WTC11 (cell line): Measurements from ENCODE around the gene GLYR1. TPM values are rescaled to one million over a fixed set of nuclear protein-coding genes. Genes with fewer than 3 reads are reported as not detected.
A peak's percentile ranks its signal among the peaks of the same experiment; 100 is the strongest.

Source experiments
- ATAC-seq: fragments of 200-7000 bp; cut with Tn5 transposase; 2 replicates; pipeline ENCODE4 v1.10.0; 2021; ENCODE audit warnings: mild to moderate bottlenecking, moderate library complexity
- CTCF ChIA-PET: fragments of 300-600 bp; sonication (Branson Sonifier 250); formaldehyde crosslinking; loops from one replicate; lab custom pipeline; 2021; ENCODE audit warnings: antibody characterized with exemption; lab: Charles Lee
- POLR2A ChIA-PET: fragments of 350-600 bp; sonication (Branson Sonifier 250); formaldehyde crosslinking; loops from one replicate; lab custom pipeline; 2021; ENCODE audit warnings: antibody characterized with exemption; lab: Charles Lee
- DNase-seq: peaks from one replicate; pipeline ENCODE4 v3.0.0; 2021; ENCODE audit warnings: low spot score
- H3K27ac Mint-ChIP-seq: 2 replicates; pipeline ENCODE4 v1.8.0; 2021; ENCODE audit warnings: mixed read lengths
- H3K27me3 Mint-ChIP-seq: 2 replicates; pipeline ENCODE4 v1.8.0; 2021; ENCODE audit warnings: low read depth, mild to moderate bottlenecking, moderate library complexity, mixed read lengths
- H3K36me3 Mint-ChIP-seq: 2 replicates; pipeline ENCODE4 v1.8.0; 2021; ENCODE audit warnings: mixed read lengths
- H3K4me1 Mint-ChIP-seq: 2 replicates; pipeline ENCODE4 v1.8.0; 2022; ENCODE audit warnings: mixed read lengths
- H3K4me3 Mint-ChIP-seq: 2 replicates; pipeline ENCODE4 v1.8.0; 2021; ENCODE audit warnings: mild to moderate bottlenecking, moderate library complexity, mixed read lengths
- H3K9me3 Mint-ChIP-seq: 2 replicates; pipeline ENCODE4 v1.8.0; 2021; ENCODE audit warnings: mixed read lengths
- ARID4B ChIP-seq: sonication (generic); formaldehyde crosslinking; IDR thresholded peaks from 2 replicates; pipeline ENCODE4 v1.8.0; 2023; ENCODE audit warnings: missing genetic modification reagents, mild to moderate bottlenecking, borderline replicate concordance
- CBFB ChIP-seq: sonication (generic); formaldehyde crosslinking; IDR thresholded peaks from 2 replicates; pipeline ENCODE4 v1.8.1; 2022; ENCODE audit warnings: mild to moderate bottlenecking, low read depth, missing genetic modification reagents
- ESRRA ChIP-seq: sonication (generic); formaldehyde crosslinking; IDR thresholded peaks from 2 replicates; pipeline ENCODE4 v1.8.1; 2022; ENCODE audit warnings: mild to moderate bottlenecking, missing genetic modification reagents, borderline replicate concordance
- FOXJ3 ChIP-seq: sonication (generic); formaldehyde crosslinking; IDR thresholded peaks from 2 replicates; pipeline ENCODE4 v1.9.0; 2021; ENCODE audit warnings: missing genetic modification reagents, mild to moderate bottlenecking, borderline replicate concordance
- FOXP1 ChIP-seq: sonication (generic); formaldehyde crosslinking; IDR thresholded peaks from 2 replicates; pipeline ENCODE4 v1.8.0; 2022; ENCODE audit warnings: missing genetic modification reagents, mild to moderate bottlenecking, moderate library complexity, borderline replicate concordance
- GTF2I ChIP-seq: fragments of 250-450 bp; sonication (Bioruptor Pico); conservative IDR thresholded peaks from 2 replicates; pipeline ENCODE4 v1.4.0; 2021; ENCODE audit warnings: mild to moderate bottlenecking
- IRF1 ChIP-seq: sonication (generic); formaldehyde crosslinking; IDR thresholded peaks from 2 replicates; pipeline ENCODE4 v1.8.0; 2023; ENCODE audit warnings: missing genetic modification reagents
- MYBL2 ChIP-seq: sonication (generic); formaldehyde crosslinking; IDR thresholded peaks from 2 replicates; pipeline ENCODE4 v1.8.1; 2023; ENCODE audit warnings: mild to moderate bottlenecking, moderate library complexity, missing genetic modification reagents
- NFATC4 ChIP-seq: fragments of 250-450 bp; sonication (Bioruptor Pico); IDR thresholded peaks from 2 replicates; pipeline ENCODE4 v1.9.0; 2021; ENCODE audit warnings: mild to moderate bottlenecking
- NR1H2 ChIP-seq: sonication (generic); formaldehyde crosslinking; IDR thresholded peaks from 2 replicates; pipeline ENCODE4 v1.9.0; 2021; ENCODE audit warnings: mild to moderate bottlenecking, moderate library complexity, missing genetic modification reagents
- NR2C2 ChIP-seq: sonication (generic); formaldehyde crosslinking; IDR thresholded peaks from 2 replicates; pipeline ENCODE4 v1.8.0; 2022; ENCODE audit warnings: mild to moderate bottlenecking, missing genetic modification reagents
- SP1 ChIP-seq: sonication (generic); formaldehyde crosslinking; conservative IDR thresholded peaks from 2 replicates; pipeline ENCODE4 v1.8.1; 2022; ENCODE audit warnings: missing genetic modification reagents
- TEAD4 ChIP-seq: sonication (generic); formaldehyde crosslinking; IDR thresholded peaks from 2 replicates; pipeline ENCODE4 v1.8.0; 2022; ENCODE audit warnings: mild to moderate bottlenecking, missing genetic modification reagents
- ZBTB21 ChIP-seq: sonication (generic); formaldehyde crosslinking; IDR thresholded peaks from 2 replicates; pipeline ENCODE4 v1.8.1; 2023; ENCODE audit warnings: mild to moderate bottlenecking, missing genetic modification reagents, borderline replicate concordance
- ZNF512 ChIP-seq: sonication (generic); formaldehyde crosslinking; IDR thresholded peaks from 2 replicates; pipeline ENCODE4 v1.8.1; 2022; ENCODE audit warnings: missing genetic modification reagents, borderline replicate concordance
- total RNA-seq: library from RNA; stranded (reverse); gene quantifications from 3 replicates; pipeline ENCODE4 v1.2.3, GENCODE V29; 2021
- TF ChIP-seq, protein P1 (sequence below): sonication (generic); formaldehyde crosslinking; IDR thresholded peaks from 2 replicates; pipeline ENCODE4 v1.8.1; 2022; ENCODE audit warnings: low read depth, mild to moderate bottlenecking, moderate library complexity, missing genetic modification reagents, borderline replicate concordance
- TF ChIP-seq, protein P2 (sequence below): fragments of 250-450 bp; sonication (Bioruptor Pico); IDR thresholded peaks from 2 replicates; pipeline ENCODE4 v1.9.0; 2021; ENCODE audit warnings: mild to moderate bottlenecking

Gene GLYR1
- total RNA-seq, 1 experiment from 2014 or later: 103 TPM

- POLR2A ChIA-PET: no interaction called here
- H3K27me3 Mint-ChIP-seq: no peaks in the 10 kb centered on the region
- no peaks in the 10 kb centered on the region for H3K9me3 Mint-ChIP-seq
- no peak for TF ChIP-seq GTF2I (CRISPR knock-in tag)
- TF ChIP-seq, protein P1, sequence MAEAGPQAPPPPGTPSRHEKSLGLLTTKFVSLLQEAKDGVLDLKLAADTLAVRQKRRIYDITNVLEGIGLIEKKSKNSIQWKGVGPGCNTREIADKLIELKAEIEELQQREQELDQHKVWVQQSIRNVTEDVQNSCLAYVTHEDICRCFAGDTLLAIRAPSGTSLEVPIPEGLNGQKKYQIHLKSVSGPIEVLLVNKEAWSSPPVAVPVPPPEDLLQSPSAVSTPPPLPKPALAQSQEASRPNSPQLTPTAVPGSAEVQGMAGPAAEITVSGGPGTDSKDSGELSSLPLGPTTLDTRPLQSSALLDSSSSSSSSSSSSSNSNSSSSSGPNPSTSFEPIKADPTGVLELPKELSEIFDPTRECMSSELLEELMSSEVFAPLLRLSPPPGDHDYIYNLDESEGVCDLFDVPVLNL (CRISPR knock-in tag): no peak
- no peak for TF ChIP-seq CBFB (CRISPR knock-in tag)
- TF ChIP-seq ZBTB21: no peak
- no peak for TF ChIP-seq MYBL2 (CRISPR knock-in tag)
- TF ChIP-seq ZNF512 (CRISPR knock-in tag): no peak
- no peak for TF ChIP-seq ESRRA (CRISPR knock-in tag)
- no peak for TF ChIP-seq IRF1 (CRISPR knock-in tag)
- no peak for TF ChIP-seq NFATC4 (CRISPR knock-in tag)
- TF ChIP-seq ARID4B (CRISPR knock-in tag): no peak
- no peak for TF ChIP-seq FOXJ3
- TF ChIP-seq NR1H2 (CRISPR knock-in tag): no peak
- no peak for TF ChIP-seq FOXP1 (CRISPR knock-in tag)
- TF ChIP-seq TEAD4 (CRISPR knock-in tag): no peak
- TF ChIP-seq SP1 (CRISPR knock-in tag): no peak
- TF ChIP-seq NR2C2: no peak
- TF ChIP-seq, protein P2, sequence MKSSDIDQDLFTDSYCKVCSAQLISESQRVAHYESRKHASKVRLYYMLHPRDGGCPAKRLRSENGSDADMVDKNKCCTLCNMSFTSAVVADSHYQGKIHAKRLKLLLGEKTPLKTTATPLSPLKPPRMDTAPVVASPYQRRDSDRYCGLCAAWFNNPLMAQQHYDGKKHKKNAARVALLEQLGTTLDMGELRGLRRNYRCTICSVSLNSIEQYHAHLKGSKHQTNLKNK (CRISPR knock-in tag): no peak
- TF ChIP-seq, all 79 proteins: peak for 0
- Mint-ChIP-seq H3K4me3 (no peak overlapping the region), H3K36me3 (peaks cover 4% of the 10 kb centered on the region; the same call in 1 of the 2 replicates), H3K4me1 (peaks cover 9% of the 10 kb centered on the region), H3K27ac (peak overlapping the region; percentile 78)
- ATAC-seq (no peak), DNase-seq (no peak)
- CTCF ChIA-PET: no interaction called here
These were observed 49.9 kb downstream of the GLYR1 start for GRCh38 chr16:4796982-4797804.
